KOPT-K1 (cell line): Measurements from ENCODE around the gene PEX26.
"Not testable (repeated sequence)": the region's sequence is repeated elsewhere in the genome, so short reads cannot be mapped to it uniquely, and the experiment has no call there.

ENCODE experiments used
- H3K27ac ChIP-seq: fragments of 200-600 bp; sonication (generic); 2 replicates; pipeline ENCODE4 v1.5.1; 2016; ENCODE audit warnings: antibody characterized with exemption, mild to moderate bottlenecking, low read depth, low read length; ENCODE audit not compliant: poor library complexity, severe bottlenecking
- H3K36me3 ChIP-seq: fragments of 200-600 bp; sonication (generic); 2 replicates; pipeline ENCODE4 v1.5.1; 2017; ENCODE audit warnings: antibody characterized with exemption, mild to moderate bottlenecking, low read length, moderate library complexity; ENCODE audit not compliant: insufficient read depth
- H3K9me3 ChIP-seq: fragments of 200-600 bp; sonication (generic); 2 replicates; pipeline ENCODE4 v1.5.1; 2017; ENCODE audit warnings: antibody characterized with exemption, low read length, mild to moderate bottlenecking; ENCODE audit not compliant: insufficient read depth, poor library complexity, severe bottlenecking

The PEX26 gene

GRCh38 chr22:18048441-18048898 is 29.3 kb upstream of the PEX26 start:
- Histone ChIP-seq H3K27ac (no peak overlapping the region), H3K9me3 (no peaks in the 10 kb centered on the region)

GRCh38 chr22:18050065-18050464 is 27.7 kb upstream of the PEX26 start:
- no peaks in the 10 kb centered on the region for H3K36me3 ChIP-seq
- no peaks in the 10 kb centered on the region for H3K9me3 ChIP-seq
- H3K27ac ChIP-seq: no peak overlapping the region

More at GRCh38 chr22:18048441-18048898, 29.3 kb upstream of the PEX26 start:
- no peaks in the 10 kb centered on the region for H3K36me3 ChIP-seq

GRCh38 chr22:18051113-18051512 is 26.7 kb upstream of the PEX26 start:
- not testable (repeated sequence) for H3K36me3 ChIP-seq, H3K27ac ChIP-seq, H3K9me3 ChIP-seq

GRCh38 chr22:18053216-18053946 is 24.4 kb upstream of the PEX26 start:
- not testable (repeated sequence) for H3K9me3 ChIP-seq, H3K27ac ChIP-seq, H3K36me3 ChIP-seq

- no peaks in the 10 kb centered on the region for H3K9me3 ChIP-seq
- H3K36me3 ChIP-seq: no peaks in the 10 kb centered on the region
- no peak overlapping the region for H3K27ac ChIP-seq
Measured at GRCh38 chr22:18055619-18056160, 22.1 kb upstream of the PEX26 start.

- Histone ChIP-seq H3K27ac (no peak overlapping the region), H3K36me3 (no peaks in the 10 kb centered on the region)
Measured at GRCh38 chr22:18056161-18056666, 21.6 kb upstream of the PEX26 start.

GRCh38 chr22:18056807-18057474 is 20.8 kb upstream of the PEX26 start:
- Histone ChIP-seq H3K36me3 (no peaks in the 10 kb centered on the region), H3K27ac (no peak overlapping the region), H3K9me3 (no peaks in the 10 kb centered on the region)

More at GRCh38 chr22:18056161-18056666, 21.6 kb upstream of the PEX26 start:
- H3K9me3 ChIP-seq: no peaks in the 10 kb centered on the region

- no peak overlapping the region for H3K27ac ChIP-seq
Measured at GRCh38 chr22:18057568-18058209, 20.1 kb upstream of the PEX26 start.

GRCh38 chr22:18058371-18059093 is 19.3 kb upstream of the PEX26 start:
- no peak overlapping the region for H3K27ac ChIP-seq
- no peaks in the 10 kb centered on the region for H3K9me3 ChIP-seq
- H3K36me3 ChIP-seq: no peaks in the 10 kb centered on the region

More at GRCh38 chr22:18057568-18058209, 20.1 kb upstream of the PEX26 start:
- no peaks in the 10 kb centered on the region for H3K9me3 ChIP-seq
- H3K36me3 ChIP-seq: no peaks in the 10 kb centered on the region

- no peak overlapping the region for H3K27ac ChIP-seq
- no peaks in the 10 kb centered on the region for H3K9me3 ChIP-seq
- no peaks in the 10 kb centered on the region for H3K36me3 ChIP-seq
Measured at GRCh38 chr22:18059094-18059417, 18.7 kb upstream of the PEX26 start.

- H3K36me3 ChIP-seq: no peaks in the 10 kb centered on the region
- no peaks in the 10 kb centered on the region for H3K9me3 ChIP-seq
- H3K27ac ChIP-seq: no peak overlapping the region
Measured at GRCh38 chr22:18059473-18059872, 18.3 kb upstream of the PEX26 start.

- Histone ChIP-seq H3K36me3 (no peaks in the 10 kb centered on the region), H3K9me3 (no peaks in the 10 kb centered on the region), H3K27ac (no peak overlapping the region)
Measured at GRCh38 chr22:18059991-18060390, 17.8 kb upstream of the PEX26 start.

- Histone ChIP-seq H3K36me3 (no peaks in the 10 kb centered on the region), H3K9me3 (no peaks in the 10 kb centered on the region), H3K27ac (no peak overlapping the region)
Measured at GRCh38 chr22:18060646-18061620, 16.9 kb upstream of the PEX26 start.

- Histone ChIP-seq H3K27ac (no peak overlapping the region), H3K36me3 (no peaks in the 10 kb centered on the region), H3K9me3 (no peaks in the 10 kb centered on the region)
Measured at GRCh38 chr22:18062421-18062820, 15.4 kb upstream of the PEX26 start.
